CD4-positive, alpha-beta T cell treated with Interleukin-1 beta for 1 hour (primary cell): ENCODE results near the gene YPEL1.
"Not testable (repeated sequence)": the region's sequence is repeated elsewhere in the genome, so short reads cannot be mapped to it uniquely, and the experiment has no call there.

ENCODE experiments used
- DNase-seq, 2 donors: peaks; one replicate each; pipeline ENCODE4 v3.0.0-alpha.2; 2020 to 2022

Gene YPEL1

DNA sequence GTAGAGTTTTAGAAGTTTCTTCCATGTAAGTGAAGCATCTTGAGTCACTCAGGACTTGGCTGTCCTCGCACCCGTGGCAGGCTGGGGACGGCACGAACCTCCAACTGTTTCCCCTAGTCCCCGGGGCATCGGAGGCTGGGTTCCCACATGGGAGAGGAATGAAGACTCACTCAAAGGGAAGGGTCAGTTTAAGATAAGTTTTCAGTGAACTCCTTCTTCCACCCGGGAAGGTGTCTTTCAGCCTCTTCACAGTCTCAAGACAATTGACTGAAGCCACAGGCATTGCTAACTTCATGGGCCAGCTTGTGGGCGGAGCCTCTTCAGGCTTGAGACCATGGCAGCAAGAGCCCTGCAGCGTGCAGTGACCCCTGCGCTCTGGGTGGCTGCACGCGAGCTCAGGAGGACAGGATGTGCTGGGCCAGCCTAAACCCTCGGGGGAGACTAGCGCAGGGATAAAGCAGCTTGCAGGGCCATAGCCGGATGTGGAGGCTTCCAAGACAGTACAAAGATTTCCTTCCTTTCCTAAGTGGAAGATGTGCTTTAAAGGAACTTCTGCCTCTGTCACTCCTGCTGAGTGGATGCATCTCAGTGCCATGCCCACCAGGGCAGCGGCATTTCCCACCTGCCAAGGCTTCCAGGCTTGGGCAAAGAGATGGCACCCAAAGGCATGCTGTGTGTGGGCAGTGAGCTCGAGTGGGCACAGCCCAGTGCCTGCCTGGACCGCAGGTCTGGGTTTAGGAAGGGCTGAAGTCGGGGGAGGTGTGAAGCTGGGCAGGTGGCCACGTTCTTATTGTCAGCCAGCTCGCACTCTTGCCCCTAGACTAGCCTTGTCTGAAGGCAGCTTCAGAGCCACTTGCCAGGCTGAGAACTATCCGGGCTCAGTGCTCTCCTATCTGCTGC, 36.9 kb downstream of the YPEL1 start:
- no peak for DNase-seq

DNA sequence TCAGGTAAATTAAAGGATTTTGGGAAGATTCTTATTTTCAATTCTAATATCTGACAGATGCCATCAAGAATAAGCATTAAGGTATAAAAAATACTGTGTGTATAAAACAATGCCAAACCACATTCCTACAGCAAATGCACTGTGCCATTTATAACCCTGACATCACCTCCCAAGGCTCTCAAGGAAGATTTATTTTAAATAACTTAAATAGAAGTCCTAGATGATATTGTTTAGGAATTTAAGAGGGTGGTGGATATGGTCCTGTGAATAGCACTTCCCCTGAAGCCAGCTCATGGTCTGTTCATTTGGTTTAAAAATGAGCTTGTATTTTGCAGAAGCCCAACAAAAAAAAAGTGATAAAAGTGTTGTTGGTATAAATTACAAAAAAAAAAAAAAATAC, 37.7 kb downstream of the YPEL1 start:
- no peak for DNase-seq

DNA sequence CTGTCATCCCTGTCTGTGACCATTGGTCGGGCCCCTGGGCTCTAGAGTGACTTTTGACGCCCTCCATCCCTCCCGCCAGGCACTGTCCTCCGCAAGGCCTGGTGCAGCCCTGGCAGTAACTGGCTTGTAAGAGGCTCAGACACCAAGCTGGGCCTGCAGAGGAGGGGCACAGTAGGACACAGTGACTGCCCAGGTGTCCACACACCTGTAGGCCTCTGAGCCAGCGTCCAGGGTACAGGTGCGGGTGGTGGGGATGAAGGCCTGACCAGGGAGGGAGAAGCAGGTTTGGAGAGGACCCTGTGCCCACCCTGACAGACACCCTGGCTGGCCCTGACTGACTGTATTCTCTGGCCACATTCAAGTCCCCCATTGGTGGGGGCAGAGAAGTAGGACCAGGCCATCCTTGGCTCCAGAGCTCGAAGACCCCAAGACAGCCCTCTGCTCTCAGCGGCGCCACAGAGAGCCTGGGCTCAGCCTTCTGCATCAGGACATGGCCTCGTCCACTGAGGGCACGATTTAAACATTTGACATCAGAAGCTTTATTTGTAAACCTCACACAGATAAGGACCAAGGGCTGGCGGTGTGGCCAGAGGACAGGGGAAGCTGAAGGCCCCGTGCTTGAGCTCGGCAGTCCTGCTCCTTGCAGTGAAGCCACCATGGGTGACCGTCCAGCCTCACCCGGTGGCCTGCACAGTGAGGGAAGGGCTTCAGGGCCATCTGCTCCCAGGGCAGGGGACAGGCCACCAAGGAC, 38.4 kb downstream of the YPEL1 start:
- no peak for DNase-seq

DNA sequence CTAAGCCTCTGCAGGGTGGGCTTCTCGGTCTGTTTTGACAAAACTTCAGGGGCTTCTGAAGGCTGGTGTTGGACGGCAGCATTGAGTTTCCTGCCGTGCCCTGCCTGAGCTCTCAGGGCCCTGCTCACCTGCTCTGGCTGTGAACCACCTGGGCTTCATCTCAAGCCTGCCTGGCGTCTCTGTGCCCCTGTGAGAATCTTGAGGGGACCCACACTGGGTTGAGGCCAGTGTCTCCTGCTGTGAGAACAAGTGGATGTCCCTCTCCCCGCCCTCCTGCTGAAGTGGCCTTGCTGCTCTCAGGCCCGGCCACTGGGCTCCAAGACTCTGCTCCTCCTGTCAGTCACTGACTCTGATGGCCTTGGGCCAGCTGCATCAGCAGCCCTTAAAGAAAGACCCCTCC, 39.5 kb downstream of the YPEL1 start:
- no peak for DNase-seq

DNA sequence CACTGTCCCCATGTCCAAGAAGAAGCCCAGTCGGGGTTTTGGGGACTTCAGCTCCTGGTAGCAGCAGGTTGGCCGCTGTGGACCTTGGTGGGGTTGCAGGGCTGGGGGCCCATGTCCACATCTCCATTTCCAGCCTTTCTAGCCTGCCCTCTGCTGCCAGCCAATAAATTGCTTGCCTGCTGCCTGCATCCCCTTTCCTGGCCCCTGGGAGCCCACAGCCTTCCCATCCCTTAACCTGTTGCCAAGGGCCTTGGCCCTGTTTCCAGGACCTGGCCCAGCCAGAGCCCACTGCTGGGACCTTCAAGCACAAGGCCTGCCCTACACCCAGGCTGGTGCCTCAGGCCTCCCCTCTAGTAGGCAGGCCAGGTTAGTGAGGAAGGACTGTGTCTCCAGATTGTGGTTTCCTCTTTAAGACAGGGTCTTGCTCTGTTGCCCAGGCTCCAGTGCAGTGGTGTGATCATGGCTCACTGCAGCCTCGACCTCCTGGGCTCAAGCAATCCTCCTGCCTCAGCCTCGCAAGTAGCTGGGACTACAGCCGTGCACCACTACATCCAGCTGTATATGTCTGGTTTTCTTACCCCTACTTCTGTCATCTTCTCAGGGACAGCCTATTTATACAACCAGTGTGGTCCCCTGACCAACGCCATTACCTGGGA, 40.0 kb downstream of the YPEL1 start:
- no peak for DNase-seq

DNA sequence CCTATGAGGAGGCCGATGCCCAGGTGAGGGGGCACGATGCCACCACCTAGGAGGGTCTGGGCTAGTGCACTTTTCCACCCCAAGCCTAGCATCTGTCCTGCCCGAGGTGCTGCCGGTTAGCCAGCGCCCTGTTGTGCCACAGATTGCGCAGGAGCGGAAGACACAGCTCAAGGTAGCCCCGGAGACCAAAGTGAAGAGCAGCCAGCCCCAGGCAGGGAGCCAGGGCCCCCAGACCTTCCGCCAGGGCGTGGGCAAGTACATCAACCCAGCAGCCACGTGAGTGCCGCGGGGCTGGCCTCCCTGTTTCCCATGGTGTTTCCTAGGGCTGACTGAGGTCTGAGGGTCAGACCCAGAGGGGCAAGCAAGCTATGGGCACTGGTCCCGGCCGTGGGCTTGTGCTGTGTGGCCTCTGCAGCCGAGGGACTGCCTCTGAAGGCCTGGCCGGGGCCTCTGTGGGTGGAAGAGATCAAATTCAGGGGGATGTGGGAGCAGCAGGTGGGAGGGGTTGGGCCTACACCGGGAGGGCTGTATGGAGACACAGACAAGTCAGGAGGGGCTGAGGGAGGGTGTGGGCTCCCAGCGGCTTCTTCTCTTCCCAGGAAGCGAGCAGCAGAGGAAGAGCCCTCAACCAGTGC, 40.7 kb downstream of the YPEL1 start:
- DNase-seq = no peak

DNA sequence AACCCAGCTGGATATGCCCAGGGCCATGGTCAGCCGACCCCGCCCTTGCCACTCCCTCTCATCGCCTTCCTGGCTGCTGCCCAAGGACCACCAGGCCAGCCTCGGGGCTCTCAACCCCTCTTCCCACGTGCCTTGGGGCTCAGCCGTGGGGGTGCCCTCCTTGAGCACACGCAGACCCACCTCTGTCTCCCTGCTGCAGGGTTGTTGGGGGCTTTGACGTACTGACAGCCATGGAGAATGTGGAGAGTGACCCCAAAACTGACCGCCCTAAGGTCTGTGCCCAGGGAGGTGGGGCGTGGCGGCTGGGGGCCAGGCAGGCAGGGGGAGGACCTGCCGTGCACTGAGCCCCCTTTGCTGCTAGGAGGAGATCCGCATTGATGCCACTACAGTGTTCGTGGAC, 41.2 kb downstream of the YPEL1 start:
- DNase-seq = no peak

DNA sequence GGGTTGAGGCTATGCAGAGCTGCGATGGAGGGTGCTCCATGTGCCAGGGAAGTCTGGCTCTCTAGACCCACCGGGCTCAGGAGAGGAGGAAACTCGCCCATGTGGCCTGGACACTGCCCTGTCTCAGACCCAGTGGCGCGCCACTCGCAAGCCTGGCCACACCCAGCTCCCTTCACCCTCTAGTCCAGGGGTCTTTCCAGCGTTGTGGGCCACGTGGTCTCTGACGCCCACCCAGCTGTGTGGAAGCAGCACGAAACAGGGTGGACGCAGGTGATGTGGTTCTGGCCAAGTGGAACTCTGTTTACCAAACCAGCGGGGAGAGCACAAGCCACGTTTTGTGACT, 41.6 kb downstream of the YPEL1 start:
- DNase-seq = no peak

DNA sequence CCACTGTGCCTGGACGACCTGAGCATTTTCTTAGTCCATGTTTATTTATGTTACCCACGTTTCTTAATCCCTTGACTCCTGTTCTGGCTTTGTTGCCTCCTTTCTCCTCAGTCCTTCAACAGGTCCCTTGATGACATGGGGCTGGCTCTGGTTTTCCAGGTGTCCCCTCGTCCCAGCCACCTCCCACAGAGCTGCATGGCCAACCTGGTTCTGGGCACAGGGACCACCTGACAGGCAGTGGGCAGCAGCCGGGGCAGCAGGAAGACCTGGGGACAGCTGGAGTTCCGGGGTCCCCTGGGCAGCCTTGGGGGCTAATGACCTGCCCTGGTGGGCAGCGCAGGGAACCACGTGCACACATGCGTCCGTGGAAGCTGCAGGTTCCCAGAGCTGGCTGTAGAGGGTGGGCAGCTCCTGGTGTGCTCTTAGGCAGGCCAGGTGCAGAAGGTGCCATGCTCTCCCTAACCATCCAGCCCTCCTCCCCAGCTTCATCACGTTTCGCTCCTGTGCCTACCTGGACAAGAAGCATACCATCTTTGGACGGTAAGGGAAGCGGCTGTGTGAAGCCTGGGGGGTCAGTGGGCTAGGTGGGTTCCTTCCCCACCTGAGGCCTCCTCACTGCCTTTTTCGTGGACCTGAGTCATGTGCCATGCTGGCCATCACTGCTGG, 42.1 kb downstream of the YPEL1 start:
- DNase-seq = no peak

DNA sequence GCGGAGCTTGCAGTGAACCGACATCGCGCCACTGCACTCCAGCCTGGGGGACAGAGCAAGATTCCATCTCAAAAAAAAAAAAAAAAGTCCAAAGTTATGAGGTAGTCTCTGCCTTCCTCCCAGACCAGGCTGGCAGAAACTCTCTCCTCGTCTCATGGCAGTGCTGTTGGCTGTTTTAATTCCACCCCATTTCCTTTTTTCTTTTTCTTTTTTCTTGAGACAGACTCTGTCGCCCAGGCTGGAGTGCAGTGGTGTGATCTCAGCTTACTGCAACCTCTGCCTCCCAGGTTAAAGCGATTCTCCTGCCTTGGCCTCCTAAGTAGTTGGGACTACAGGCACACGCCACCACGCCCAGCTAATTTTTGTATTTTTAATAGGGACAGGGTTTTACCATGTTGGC, 42.7 kb downstream of the YPEL1 start:
- DNase-seq = not testable (repeated sequence)

DNA sequence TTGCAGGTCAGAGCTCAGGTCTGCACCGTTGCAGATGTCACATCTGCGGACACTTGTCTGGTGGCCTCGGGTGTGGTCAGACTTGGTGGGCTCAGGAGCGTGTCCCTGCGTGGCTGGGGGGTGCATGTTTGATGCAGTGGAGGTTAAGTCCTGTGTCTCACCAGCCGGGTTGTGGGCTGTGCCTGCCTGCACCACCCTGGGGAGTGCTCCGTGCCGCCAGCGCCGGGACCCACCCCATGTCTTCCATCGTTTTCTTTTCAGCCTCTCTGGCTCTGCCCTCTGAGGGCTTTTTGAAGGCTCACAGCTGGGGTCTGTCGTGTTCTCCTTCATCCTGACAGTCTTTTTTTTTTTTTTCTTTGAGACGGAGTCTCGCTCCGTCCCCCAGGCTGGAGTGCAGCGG, 43.8 kb downstream of the YPEL1 start:
- DNase-seq = no peak

DNA sequence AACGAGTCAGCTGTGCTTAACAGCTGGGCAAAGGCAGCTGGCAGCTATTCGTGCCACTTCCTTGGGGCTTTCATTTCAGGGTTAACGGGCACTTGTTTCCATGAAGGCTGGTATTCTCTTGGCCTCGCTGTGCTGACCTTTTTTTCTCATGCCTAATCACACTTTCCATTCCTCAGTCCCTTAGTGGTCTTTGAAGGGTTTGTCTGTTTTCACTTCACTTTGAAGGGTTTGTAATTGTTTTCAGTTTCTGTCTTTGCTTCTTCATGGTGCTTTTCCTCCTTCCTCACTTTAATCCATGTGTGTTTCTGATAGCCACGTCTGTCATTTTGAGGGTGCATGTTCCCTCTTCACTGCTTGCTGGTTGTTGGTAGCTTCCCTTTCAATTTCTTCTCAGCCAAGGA, 45.2 kb downstream of the YPEL1 start:
- DNase-seq = no peak

DNA sequence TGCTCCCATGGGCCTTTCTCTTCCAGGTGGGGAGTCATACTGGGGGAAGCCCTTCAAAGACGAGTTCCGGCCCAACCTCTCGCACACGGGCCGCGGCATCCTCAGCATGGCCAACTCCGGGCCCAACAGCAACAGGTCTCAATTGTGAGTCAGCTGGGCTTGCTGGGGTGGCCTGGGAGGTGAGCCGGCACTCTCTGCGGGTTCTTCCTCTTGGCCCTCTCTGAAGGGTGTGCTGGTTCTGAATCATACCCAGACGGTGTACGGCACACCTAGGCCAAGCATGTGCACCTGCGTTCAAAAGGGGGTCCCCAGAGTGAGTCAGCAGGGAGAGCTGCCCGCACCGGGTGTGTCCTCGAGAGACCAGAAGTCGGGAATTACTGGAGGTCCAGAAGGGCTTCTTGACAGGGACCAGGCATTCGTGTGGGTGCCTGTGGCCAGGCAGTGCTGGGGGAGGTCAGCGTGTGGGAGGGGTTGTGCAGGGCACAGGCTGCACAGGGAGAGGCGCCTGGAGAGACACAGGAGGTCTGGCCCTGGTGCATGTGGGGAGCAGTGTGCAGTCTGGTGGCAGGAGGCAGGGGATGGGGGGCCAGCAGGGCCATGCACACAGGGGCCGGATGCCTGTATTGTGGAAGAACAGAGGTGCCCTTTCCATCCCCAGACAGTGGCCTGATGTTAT, 46.8 kb downstream of the YPEL1 start:
- no peak for DNase-seq

DNA sequence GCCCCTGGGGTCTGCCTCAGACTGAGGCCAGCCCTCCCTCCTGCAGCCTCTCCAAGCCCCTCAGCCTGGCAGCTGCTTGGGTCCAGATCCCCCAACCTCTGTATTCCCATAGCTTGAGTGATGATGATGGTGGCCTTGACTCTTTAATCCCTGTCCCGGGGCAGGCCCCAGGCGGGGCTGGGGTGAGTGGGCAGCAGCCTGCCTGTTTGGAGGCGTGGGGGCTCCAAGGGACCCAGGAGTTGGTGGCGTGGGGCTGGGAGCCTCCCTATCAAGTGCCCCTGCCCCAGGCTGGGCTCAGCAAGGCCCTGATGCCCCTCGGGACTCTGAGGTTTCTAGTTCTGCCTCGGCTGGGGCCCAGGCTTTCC, 47.3 kb downstream of the YPEL1 start:
- no peak for DNase-seq

DNA sequence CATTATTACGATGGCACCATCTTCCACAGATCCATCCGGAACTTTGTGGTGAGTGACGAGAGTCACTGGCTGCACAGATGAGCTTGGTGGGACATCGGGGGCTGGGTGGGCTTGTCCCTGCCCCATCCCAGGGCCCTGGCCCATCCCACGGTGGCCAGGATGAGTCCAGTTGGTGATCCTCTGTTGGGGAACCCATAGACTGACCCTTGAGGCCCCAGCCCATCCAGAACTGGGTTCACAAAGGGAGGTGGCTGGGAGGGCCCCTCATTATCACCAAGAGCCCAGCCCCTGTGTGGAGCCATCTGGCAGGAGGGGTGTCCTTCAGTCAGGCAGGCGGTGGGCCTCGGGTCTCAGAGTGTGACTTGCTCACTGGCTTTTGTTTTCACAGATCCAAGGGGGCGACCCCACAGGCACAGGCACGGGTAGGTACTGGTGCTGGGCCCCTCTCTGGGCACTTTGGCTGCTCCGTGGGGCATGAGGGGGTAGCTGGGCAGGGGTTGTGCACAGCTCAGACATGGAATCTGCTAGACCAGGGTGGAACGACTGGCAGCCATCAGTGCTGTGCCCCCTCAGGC, 47.8 kb downstream of the YPEL1 start:
- no peak for DNase-seq

DNA sequence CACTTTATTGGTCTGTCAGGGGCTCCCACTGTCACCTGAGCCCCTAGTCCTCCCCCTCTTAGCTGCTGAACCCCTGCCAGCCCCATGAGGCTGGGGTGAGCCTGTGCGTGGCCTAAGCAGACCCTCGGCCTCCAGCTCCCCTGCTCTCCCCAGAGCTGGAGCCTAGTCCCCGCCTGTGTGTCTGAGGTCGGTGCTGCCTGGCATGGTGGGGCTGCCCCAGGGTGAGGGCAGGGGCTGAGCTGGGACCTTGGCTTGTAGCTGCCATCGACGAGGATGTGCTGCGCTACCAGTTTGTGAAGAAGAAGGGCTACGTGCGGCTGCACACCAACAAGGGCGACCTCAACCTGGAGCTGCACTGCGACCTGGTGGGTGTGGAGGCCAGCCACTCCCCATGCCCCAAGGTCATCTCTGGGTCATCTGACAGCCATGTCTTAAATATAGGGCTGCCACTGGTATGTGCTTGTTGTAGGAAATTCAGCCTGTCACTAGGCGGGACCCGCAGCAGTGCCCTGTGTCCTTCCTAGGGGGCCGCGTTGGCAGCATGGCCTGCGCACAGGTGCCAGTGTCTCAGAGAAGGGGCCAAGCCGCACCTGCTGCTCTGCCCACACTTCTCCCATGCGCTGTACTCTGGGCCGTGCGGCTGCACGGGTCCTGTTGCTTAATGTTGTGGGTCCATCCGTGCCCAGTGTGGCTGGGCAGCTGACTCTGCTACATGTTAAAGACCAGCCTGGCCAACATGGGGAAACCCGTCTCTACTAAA, 48.8 kb downstream of the YPEL1 start:
- no peak for DNase-seq

DNA sequence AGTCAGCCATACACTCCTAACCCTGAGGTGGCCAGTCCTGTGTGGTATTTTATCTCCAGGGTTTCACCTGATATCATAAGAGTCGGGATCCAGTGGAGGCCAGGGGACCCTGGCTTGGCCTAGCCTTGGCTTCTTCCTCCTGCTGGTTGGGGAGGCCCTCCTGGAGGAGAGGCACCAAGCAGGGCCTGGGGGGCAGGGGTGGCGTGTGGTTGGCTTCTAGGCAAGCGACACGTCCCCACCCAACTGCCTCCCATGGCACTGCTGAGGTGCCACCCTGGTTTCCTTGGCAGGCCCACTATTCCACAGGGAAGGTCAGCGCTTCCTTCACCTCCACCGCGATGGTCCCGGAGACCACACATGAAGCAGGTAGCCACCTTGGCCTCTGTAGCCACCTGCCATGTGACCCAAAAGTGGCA, 49.4 kb downstream of the YPEL1 start:
- DNase-seq = no peak

DNA sequence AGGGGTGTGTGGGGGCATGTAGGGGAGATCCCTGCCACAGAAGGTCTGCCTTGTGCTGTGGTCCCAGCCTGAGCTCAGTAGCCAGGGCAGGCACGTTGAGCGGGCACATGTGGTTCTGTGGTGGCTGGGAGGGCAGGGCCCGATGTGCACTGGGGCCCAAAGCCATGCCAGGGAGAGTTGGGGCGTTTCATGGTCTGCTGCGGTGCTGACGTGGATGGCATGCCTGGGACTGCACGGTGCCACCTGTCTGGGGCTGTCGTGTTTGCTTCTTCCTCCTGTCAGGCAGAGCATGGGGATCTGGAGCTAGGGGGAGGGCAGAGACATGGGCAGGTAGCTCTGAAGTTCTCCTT, 50.5 kb downstream of the YPEL1 start:
- DNase-seq = no peak

DNA sequence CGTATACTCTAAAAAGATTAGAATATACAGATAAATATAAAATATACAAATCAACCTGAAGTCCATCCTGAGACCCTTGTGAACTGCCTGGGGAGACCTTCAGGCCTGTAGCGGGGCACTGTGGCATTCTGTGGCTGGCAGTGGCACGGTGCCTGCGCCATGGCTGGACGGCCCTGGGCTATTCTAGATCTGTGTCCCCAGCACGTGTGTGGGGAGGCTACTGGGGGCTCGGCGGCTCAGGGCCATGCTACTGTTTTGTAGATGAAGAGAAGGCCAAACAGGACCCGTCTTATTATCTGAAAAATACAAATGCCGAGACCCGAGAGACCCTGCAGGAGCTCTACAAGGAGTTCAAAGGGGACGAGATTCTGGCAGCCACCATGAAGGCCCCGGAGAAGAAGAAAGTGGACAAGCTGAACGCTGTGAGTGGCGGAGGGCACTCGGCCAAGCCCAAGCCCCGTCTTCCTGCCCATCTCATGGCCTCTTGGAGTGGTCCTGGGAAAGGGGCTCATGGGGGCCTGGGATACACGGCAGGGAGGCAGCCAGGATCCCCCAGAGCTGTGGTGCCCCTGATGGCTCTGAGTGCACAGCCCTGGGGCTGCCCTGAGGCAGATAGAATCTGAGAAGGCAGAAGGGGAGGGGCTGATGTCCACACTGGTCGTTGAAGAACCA, 51.0 kb downstream of the YPEL1 start:
- no peak for DNase-seq

DNA sequence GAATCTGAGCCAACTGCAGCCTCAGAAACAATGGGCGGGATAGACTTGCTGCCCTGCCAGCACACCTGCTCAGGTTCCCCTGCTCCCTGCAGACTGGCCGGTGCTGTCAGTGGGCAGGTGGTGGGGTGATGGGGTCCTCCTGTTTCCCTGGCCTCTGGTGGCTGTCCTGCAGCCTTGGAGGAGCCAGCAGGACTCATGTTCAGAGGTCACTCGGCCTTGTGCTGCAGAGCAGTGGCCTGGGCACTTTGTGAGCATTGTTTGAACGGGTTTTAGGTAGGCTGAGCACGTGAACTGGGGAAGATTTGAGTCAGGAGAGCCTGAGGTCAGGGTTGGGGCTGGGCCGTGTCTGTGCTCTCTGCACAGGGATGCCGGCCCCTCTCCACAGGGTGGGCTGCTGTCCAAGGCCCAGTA, 52.2 kb downstream of the YPEL1 start:
- no peak for DNase-seq
